NCI-H446 treated with DMSO at 0.1 percent for 48 hours (cell line): ENCODE results near the gene REXO1.
"Not testable (repeated sequence)": the region's sequence is repeated elsewhere in the genome, so short reads cannot be mapped to it uniquely, and the experiment has no call there.

ENCODE experiments used
- DNase-seq: peaks from one replicate; lab custom pipeline; 2025; lab: John Stamatoyannopoulos, UW

REXO1 gene

GRCh38 chr19:1875646-1876495 lies 27.6 kb upstream of the REXO1 start:
- DNase-seq, result peak; percentile 78

- not testable (repeated sequence) for DNase-seq
Measured at GRCh38 chr19:1875265-1875645, 27.0 kb upstream of the REXO1 start.

- DNase-seq, result peak; percentile 14
Measured at GRCh38 chr19:1874554-1875185, 26.4 kb upstream of the REXO1 start.

- DNase-seq, result peak; percentile 39
Measured at GRCh38 chr19:1873524-1874473, 25.5 kb upstream of the REXO1 start.

GRCh38 chr19:1872807-1873523 lies 24.7 kb upstream of the REXO1 start:
- DNase-seq, result no peak

GRCh38 chr19:1871630-1872029 lies 23.3 kb upstream of the REXO1 start:
- DNase-seq, result no peak

GRCh38 chr19:1871140-1871597 lies 22.9 kb upstream of the REXO1 start:
- DNase-seq, result no peak

- DNase-seq, result no peak
Measured at GRCh38 chr19:1868971-1869370, 20.7 kb upstream of the REXO1 start.

- DNase-seq, result no peak
Measured at GRCh38 chr19:1867349-1867724, 19.1 kb upstream of the REXO1 start.

GRCh38 chr19:1866693-1867348 lies 18.5 kb upstream of the REXO1 start:
- no peak for DNase-seq

GRCh38 chr19:1865172-1866010 lies 17.1 kb upstream of the REXO1 start:
- DNase-seq, result no peak

GRCh38 chr19:1864480-1865171 lies 16.3 kb upstream of the REXO1 start:
- DNase-seq, result peak; percentile 5

GRCh38 chr19:1863638-1864479 lies 15.6 kb upstream of the REXO1 start:
- peak; percentile 96 for DNase-seq

- DNase-seq, result no peak
Measured at GRCh38 chr19:1863328-1863637, 15.0 kb upstream of the REXO1 start, which contains the start of gene KLF16. Gene KLF16 (minus strand): TSS chr19:1863579. CDS start chr19:1863497, 82 bp downstream.

- no peak for DNase-seq
Measured at GRCh38 chr19:1862424-1863327, 14.4 kb upstream of the REXO1 start.

GRCh38 chr19:1862068-1862423 lies 13.8 kb upstream of the REXO1 start:
- no peak for DNase-seq

- DNase-seq, result no peak
Measured at GRCh38 chr19:1861599-1862031, 13.3 kb upstream of the REXO1 start.
